Testis (tissue), 2 donors: ENCODE results near the gene DEDD.

Source experiments
- CTCF ChIP-seq, 3 experiments: fragments of 450-650 bp in 2 of 3; fragments of 200-600 bp in 1 of 3; sonication (generic) in 1 of 3; IDR thresholded peaks; one replicate each; pipeline ENCODE4 v1.5.1; 2016 to 2019; ENCODE audit warnings: antibody characterized with exemption in 3 of 3, mild to moderate bottlenecking in 2 of 3, moderate library complexity in 1 of 3
- POLR2A ChIP-seq: fragments of 450-650 bp; IDR thresholded peaks from one replicate; pipeline ENCODE4 v1.6.1; 2017; ENCODE audit warnings: antibody characterized with exemption, mild to moderate bottlenecking, moderate library complexity

DNA sequence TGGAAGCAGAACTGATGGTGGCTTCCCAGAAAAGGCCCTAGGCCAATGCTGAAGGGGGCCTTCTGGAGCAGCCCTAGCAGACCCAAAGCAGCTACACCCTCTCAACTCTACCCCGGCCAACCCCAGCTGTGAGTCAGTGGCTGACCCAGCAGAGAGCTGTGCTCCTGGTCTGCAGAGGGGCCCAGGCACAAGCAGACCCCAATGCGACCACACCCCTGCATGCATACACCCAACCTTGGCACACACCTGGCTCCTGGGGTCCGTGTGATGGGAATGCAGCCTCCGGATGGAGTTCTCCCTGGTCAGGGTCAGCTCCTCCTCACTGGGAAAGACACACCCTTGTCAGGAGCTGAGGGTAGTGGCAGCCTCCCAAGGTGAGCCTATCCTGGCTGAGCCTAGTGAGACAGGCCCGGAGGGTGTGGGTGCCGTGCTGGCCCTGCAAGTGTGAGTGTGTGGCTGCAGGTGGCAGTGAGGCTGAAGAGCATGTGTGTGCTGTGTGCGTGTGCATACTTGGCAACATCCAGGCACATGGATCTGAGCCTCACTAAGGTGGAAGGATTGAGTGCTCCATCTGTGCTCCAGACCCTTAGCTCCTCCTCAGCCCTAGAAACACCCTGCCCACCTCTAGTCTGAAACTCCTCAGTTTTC lies 58.9 kb downstream of the DEDD start:
- TF ChIP-seq CTCF (IDR thresholded peaks at IDR 0.05) (no peak), POLR2A (no peak)
